ENCODE results near the gene TGFBI.

TGFBI gene

DNA sequence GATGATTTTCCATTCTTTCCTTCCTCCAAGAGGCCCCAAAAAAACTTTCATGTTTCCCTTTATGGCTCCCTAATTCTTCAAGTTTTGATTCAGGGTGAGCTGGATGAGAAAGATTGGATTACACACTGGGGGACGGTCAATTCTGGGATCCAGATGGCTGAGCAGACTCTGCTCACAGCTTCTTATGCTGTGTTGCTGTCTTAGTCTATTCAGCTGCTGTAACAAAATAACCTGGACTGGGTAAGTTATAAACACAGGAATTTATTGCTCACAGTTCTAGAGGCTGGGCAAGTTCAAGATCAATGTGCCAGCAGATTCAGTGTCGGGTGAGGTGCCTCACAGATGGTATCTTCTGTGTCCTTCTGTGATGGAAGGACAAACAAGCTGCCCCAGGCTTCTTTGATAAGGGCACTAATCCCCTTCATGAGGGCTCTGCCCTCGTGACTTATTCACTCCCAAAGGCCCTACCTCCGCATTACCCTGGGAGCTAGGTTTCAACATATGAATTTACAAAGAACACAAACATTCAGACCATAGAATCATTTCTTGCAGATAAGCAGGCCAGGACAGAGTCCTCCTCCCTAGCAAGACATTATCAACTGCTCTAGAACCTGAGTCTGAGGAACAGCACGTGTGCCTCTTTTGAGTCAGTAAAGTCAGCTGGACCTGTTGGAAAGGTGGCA lies 80.8 kb downstream of the TGFBI start:
- no peak overlapping the region for H3K4me2 ChIP-seq (ENCODE audit: insufficient read depth, low read length)
- H3K36me3 ChIP-seq (ENCODE audit: insufficient read depth, low read length), result no peaks in the 10 kb centered on the region
- H3K4me1 ChIP-seq (ENCODE audit: insufficient read depth, low read length), result no peaks in the 10 kb centered on the region
- H2AFZ ChIP-seq (ENCODE audit: low read depth, low read length), result no peak overlapping the region
- H3K27me3 ChIP-seq (ENCODE audit: insufficient read depth, low read length, poor library complexity), result peaks cover 13% of the 10 kb centered on the region
- no peaks in the 10 kb centered on the region for H3K9me3 ChIP-seq (ENCODE audit: insufficient read depth, low read length, severe bottlenecking)
- H4K20me1 ChIP-seq (ENCODE audit: insufficient read depth, low read length), result no peaks in the 10 kb centered on the region
- H3K79me2 ChIP-seq (ENCODE audit: insufficient read depth, low read length), result no peaks in the 10 kb centered on the region
- no peak overlapping the region for H3K27ac ChIP-seq (ENCODE audit: low read length)
- H3K4me3 ChIP-seq (ENCODE audit: low read depth in 1 of 2, low read length in 2 of 2), result no peak overlapping the region
- no peak for ATAC-seq (ENCODE audit: insufficient read depth, low read depth)
- no peak overlapping the region for H3K9ac ChIP-seq (ENCODE audit: low read depth, low read length)
- DNase-seq, result no peak
- TF ChIP-seq, protein P1, sequence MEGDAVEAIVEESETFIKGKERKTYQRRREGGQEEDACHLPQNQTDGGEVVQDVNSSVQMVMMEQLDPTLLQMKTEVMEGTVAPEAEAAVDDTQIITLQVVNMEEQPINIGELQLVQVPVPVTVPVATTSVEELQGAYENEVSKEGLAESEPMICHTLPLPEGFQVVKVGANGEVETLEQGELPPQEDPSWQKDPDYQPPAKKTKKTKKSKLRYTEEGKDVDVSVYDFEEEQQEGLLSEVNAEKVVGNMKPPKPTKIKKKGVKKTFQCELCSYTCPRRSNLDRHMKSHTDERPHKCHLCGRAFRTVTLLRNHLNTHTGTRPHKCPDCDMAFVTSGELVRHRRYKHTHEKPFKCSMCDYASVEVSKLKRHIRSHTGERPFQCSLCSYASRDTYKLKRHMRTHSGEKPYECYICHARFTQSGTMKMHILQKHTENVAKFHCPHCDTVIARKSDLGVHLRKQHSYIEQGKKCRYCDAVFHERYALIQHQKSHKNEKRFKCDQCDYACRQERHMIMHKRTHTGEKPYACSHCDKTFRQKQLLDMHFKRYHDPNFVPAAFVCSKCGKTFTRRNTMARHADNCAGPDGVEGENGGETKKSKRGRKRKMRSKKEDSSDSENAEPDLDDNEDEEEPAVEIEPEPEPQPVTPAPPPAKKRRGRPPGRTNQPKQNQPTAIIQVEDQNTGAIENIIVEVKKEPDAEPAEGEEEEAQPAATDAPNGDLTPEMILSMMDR (IDR thresholded peaks at IDR 0.05; ENCODE audit: borderline replicate concordance, extremely low read depth, low read length, poor library complexity, severe bottlenecking), result no peak
- no peak for TF ChIP-seq EZH2 (IDR thresholded peaks at IDR 0.05; ENCODE audit: borderline replicate concordance, low read depth, low read length, severe bottlenecking)

All from DND-41 (cell line).